ENCODE data around the gene CRTC3.

The CRTC3 gene

GRCh38 chr15:90691369-90691768 lies 161.6 kb downstream of the CRTC3 start:
- Histone ChIP-seq H3K36me3 (ENCODE audit: control insufficient read depth, insufficient read depth, low read length) (no peaks in the 10 kb centered on the region), H3K27me3 (ENCODE audit: control insufficient read depth, insufficient read depth, low read length) (no peaks in the 10 kb centered on the region), H3K4me3 (ENCODE audit: low read depth, low read length) (no peak overlapping the region), H3K9ac (ENCODE audit: low read length) (no peak overlapping the region), H3K9me3 (ENCODE audit: control insufficient read depth, insufficient read depth, low read depth, low read length) (0 out of 2 replicates have a peak, but pooled peaks cover 2% of the 10 kb centered on the region), H3K27ac (ENCODE audit: low read depth, low read length) (no peak overlapping the region), H3K4me1 (ENCODE audit: control insufficient read depth, insufficient read depth, low read length) (no peaks in the 10 kb centered on the region)

GRCh38 chr15:90691982-90692773 lies 162.5 kb downstream of the CRTC3 start:
- Histone ChIP-seq H3K4me3 (ENCODE audit: low read depth, low read length) (no peak overlapping the region), H3K9ac (ENCODE audit: low read length) (no peak overlapping the region), H3K27ac (ENCODE audit: low read depth, low read length) (no peak overlapping the region), H3K9me3 (ENCODE audit: control insufficient read depth, insufficient read depth, low read depth, low read length) (0 out of 2 replicates have a peak, but pooled peaks cover 2% of the 10 kb centered on the region), H3K4me1 (ENCODE audit: control insufficient read depth, insufficient read depth, low read length) (no peaks in the 10 kb centered on the region), H3K36me3 (ENCODE audit: control insufficient read depth, insufficient read depth, low read length) (no peaks in the 10 kb centered on the region), H3K27me3 (ENCODE audit: control insufficient read depth, insufficient read depth, low read length) (no peaks in the 10 kb centered on the region)
